ENCODE results near the gene MEIG1.
"Not testable (repeated sequence)": the region's sequence is repeated elsewhere in the genome, so short reads cannot be mapped to it uniquely, and the experiment has no call there.

The MEIG1 gene

DNA sequence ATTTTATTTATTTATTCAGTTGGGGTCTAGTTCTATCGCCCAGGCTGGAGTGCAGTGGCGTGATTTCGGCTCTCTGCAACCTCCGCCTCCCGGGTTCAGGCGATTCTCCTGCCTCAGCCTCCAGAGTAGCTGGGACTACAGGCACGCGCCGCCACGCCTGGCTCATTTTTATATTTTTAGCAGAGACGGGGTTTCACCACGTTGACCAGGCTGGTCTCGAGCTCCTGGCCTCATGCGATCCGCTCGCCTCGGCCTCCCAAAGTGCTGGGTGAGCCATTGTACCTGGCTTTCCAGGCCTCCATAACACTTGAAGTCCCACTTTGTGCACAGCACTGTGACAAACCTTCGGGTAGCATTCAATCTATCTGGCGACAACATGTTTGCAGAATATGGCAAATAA, 4.3 kb upstream of the MEIG1 start:
- DNase-seq (ENCODE audit: low read depth): no peak

DNA sequence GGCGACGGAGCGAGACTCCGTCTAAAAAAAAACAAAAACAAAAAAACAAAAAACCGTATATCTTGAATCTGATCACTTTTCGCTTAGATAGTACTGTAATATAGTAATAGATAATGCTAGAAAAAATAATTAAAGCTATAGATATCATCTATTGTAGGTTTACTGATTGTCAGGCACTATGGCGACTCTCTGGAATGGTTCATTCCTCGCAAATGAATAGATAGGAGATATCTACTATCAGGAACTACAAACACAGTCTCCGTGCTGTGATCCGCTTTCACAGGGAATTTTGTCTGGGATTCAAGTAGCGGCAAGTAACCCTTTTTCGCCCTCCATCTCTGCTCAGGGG, 342 bp upstream of the MEIG1 start:
- DNase-seq (ENCODE audit: low read depth): no peak

DNA sequence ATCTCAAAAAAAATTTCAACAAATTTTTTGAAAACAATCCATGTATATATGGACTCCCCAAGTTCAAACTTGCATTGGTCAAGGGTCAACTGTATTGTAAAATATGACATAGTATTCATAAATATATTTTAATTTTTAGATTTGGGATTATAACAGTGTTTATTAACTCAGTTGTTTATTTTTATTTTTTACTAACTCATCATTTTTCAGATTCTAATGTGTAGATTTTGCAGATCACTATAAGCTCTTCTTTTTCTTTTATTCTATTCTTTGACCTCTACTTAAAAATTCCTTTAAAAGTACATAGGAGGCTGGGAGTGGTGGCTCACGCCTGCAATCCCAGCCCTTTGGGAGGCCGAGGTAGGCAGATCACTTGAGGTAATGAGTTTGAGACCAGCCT, 8.7 kb downstream of the MEIG1 start:
- DNase-seq (ENCODE audit: low read depth): no peak

DNA sequence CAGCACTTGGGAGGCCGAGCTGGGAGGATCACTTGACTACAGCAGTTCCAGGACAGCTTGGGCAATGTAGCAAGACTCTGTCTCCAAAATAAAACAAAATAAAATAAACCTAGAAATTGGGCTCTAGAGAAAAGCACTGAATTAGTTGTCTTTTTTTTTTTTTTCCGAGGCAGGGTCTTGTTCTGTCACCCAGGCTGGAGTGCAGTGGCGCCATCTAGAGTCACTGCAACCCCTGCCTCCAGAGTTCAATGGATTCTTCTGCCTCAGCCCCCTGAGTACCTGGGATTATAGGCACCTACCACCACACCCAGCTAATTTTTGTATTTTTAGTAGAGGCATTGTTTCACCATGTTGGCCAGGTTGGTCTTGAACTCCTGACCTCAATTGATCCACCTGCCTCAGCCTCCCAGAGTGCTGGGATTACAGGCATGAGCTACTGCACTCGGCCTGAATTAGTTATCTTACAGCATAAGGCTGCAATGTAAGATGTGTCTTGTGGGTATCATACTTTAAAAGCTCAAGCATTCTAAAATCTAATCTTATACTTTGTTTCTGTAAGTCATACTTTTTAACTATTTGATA, 12.8 kb downstream of the MEIG1 start:
- no peak for DNase-seq (ENCODE audit: low read depth)

DNA sequence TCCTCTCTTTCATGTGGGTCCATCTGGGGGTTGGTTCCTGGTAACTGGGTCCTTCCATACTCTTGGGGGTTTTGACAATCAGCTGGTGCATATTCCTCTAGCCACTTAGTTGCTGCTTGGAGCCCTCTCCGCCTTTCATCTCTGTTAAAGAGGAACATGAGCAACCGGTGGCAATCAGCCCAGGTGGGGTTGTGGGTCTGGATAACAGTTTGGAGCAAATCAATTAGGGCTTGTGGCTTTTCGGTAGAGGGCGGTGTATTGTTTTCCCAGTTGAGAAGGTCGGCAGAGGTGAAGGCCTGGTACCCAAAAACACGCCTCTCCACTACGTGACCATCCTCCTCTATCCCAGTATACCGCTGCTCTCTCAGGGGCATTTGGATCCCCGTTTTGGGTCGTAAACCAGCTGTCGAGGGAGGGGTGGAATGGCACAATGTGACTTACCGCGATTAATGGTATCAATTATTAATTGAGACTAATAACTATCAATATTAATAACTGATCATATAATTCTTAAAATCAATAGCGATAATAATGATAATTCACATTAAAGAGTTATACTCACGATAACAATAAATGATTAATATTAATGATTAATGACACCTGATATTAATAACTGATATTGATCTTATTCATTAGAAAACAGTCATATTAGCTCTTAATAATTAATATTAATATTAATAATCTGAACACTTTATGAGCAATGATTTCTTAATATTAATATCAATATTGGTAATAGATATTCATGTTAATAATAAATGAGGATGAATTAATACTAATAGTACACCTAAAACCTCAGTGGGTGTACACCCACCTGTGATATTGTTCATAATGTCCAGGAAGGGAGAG, 15.2 kb downstream of the MEIG1 start:
- DNase-seq (ENCODE audit: low read depth): not testable (repeated sequence)

DNA sequence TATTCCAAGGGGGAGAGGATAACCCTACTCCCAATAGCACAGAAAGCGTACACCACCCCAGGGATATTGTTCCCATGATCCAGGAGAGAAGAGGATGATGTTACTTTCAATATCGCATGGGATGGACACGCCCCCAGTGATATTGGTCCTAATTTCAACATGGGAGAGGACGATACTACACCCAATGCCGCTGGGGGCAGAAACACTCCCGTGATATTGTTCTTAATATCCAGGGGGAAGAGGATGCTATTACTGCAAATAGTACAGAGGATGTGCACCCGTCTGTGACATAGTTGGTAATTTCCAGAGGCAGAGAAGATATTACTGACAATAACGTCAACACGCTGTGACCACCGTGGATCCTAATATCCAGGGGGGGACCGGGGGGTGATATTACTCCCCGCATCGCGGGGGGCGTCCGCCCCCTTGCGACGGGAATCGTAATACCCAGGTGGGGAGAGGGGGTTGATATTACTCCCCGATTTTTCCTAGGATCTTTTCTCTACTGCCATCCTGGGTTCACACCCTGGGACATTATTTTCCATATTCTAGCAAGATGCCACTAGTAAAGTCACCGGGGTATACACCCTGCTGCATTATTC, 16.6 kb downstream of the MEIG1 start:
- DNase-seq (ENCODE audit: low read depth): no peak

DNA sequence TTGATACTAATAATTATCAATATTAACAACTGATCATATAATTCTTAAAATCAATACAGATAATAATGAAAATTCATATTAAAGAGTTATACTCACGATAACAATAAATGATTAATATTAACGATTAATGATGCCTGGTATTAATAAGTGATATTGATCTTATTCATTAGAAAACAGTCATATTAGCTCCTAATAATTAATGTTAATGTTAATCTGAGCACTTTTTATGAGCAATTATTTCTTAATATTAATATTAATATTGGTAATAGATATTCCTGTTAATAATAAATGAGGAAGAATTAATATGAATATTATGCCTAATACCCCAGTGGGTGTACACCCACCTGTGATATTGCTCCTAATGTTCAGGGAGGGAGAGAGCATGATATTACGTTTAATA, 23.6 kb downstream of the MEIG1 start:
- no peak for DNase-seq (ENCODE audit: low read depth)

DNA sequence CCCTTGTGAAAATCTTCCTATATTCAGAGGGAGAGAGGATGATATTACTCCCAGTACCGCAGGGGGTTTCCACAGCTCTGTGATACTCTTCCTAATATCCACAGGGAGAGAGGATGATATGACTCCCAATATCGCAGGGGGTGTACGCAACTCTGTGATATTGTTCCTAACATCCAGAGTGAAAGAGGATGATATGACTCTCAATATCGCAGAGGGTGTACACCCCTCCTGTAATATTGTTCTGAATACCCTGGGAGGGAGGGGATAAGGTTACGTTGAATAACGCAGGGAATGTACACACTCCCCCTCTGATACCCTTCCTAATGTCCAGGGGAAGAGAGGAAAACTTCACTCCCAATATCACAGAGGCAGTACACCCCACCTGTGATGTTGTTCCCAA, 30.4 kb downstream of the MEIG1 start:
- not testable (repeated sequence) for DNase-seq (ENCODE audit: low read depth)

DNA sequence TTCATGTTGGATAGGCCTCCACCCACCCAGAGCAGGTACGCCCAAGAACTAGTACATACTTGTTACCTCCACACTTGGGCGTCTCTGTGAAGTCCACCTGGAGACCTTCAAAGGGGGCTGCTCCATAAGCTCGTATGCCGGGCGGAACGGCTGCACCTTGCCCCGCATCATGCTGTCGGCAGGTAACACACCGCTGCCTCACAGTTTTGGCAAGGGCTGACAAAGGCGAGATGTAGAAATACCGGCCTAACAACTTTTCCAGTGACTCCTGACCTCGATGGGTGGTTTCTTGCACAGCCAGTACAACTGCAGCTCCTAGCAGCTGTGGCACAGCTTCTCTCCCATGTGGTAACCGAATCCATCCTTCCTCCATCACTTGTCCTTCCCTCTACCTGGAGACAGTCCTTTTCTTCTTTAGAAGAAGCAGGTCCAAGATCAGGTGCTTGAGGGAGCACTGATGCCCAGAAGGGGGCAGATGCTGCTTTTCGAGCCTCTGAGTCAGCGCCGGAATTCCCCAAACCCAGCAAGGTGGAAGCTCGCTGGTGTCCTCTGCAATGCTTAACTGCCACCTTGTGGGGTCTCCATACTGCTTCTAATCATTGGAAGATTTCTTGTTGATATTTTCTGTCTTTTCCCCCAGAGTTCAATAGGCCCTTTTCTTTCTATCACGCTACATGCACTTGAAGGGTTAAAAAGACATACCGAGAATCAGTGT, 32.0 kb downstream of the MEIG1 start:
- not testable (repeated sequence) for DNase-seq (ENCODE audit: low read depth)

DNA sequence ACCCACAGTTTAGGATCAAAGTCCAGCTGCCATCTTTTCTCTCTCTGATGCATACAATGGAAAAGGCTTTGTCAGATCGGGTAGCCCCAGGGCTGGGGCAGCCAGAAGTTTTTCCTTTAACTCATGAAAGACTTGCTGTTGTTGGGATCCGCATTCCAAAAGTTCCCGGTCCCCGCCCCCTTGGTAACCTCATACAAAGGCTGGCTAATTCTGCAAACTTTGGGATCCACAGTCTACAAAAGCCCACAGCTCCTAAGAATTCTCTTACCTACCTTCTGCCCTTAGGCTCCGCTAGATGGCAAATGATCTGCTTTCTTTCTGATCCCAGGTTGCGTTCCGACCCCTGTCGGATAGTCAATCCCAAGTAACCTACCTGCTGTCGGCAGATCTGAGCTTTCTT, 33.1 kb downstream of the MEIG1 start:
- DNase-seq (ENCODE audit: low read depth): not testable (repeated sequence)

DNA sequence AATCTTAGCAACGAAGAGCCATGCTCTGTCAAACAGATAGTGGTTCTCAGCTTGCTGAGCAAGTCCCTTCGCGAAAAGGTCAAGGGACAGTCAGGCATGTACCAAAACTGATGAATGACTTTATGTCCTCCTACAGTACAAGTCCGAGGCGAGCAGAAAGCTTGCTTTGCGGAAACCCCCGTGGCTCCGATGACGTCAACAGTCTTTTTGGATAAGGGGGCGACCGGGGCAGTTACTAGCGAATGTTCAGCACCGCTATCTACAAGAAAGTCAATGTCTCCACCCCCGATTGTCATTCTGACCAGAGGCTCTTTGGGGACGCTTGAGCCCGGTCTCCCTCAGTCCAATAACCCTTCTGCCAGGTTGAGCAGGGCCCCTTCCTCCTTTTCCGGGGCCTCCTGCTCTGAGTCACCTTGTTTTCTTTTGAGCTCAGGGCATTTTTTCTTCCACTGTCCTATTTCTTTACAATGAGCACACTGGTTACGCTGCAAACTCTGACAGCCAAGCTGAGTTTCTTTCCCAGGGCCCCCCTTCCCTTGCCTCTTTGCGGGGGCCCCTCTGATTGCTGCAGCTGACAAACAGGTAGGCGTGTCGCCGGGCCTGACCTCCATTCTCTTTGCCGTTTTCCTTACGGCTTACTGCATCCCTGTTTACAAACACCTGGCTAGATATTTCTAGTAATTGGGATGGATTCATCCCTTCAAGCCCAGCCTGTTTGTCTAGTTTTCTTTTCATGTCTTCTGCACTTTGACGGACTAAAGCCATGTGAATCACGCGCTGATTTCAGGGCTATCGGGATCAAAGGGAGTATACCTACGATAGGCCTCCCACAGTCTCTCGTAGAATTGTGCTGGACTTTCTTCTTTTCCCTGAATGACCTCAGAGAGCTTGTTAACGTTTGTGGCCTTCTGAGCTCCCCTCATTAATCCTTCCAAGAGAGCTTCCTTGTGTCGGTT, 34.6 kb downstream of the MEIG1 start:
- DNase-seq (ENCODE audit: low read depth): not testable (repeated sequence)

DNA sequence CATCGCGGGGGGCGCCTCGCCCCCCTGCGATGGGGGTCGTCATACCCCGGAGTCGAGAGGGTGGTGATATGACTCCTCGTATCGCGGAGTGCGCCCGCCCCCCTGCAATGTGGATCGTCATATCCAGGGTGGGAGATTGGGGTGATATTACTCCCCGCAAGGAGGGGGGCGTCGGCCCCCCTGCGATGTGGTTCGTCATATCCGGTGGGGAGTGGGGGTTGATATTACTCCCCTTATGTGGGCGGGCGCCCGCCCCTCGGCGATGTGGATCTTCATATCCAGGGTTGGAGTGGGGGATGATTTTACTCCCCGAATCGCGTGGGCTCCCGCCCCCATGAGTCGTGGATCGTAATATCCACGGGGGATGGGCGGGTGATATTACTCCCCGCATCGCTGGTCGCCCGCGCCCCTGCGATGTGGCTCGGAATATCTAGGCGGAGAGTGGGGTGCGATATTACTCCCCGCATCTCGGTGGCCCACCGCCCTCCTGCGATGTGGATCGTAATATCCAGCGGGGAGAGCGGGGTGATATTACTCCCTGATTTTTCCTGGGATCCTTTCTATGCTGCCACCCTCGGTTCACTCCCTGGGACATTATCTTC, 36.9 kb downstream of the MEIG1 start:
- DNase-seq (ENCODE audit: low read depth): no peak

DNA sequence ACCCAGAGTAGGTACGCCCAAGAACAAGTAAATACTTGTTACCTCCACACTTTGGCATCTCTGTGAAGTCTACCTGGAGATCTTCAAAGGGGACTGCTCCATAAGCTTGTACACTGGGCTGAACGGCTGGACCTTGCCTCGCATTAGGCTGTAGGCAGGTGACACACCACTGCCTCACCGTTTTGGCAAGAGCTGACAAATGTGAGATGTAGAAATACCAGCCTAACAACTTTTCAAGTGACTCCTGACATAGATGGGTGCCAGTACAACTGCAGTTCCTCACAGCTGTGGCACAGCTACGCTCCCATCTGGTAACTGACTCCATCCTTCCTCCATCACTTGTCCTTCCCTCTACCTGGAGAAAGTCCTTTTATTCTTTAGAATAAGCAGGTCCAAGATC, 54.3 kb downstream of the MEIG1 start:
- DNase-seq (ENCODE audit: low read depth): not testable (repeated sequence)

DNA sequence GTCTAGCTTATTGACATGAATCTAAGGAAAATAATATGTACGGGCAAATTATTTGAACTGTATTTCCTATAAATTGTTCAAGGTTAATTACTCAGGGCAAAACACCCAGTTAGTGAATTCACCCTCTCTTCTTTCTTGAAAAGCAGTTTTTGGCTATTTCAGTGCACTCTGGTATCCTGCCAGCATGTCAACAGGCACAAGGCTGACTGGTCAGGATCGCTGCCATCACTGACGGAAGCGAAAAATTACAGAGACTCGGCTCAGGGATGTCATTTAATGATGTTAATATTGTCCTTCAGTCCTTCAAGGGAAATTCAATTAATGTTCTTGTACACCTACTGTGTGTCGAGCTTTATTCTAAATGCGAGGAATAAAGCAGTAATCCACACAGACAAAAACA, 56.3 kb downstream of the MEIG1 start:
- no peak for DNase-seq (ENCODE audit: low read depth)

DNA sequence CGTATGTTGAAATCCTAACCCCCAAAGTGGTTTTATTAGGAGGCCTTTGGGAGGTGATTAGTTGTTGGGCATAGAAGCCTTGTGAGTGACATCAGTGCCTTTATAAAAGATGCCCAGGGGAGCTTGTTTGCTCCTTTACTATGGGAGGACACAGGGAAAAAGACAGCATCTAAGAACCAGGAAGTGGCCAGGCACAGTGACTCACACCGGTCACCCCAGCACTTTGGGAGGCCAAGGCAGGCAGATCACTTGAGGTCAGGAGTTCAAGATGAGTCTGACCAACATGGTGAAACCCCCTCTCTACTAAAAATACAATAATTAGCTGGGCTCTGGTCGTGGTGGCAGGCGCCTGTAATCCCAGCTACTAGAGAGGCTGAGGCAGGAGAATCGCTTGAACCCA, 61.8 kb downstream of the MEIG1 start:
- not testable (repeated sequence) for DNase-seq (ENCODE audit: low read depth)
